Measurements from ENCODE around the gene SF3B5.

The SF3B5 gene

GRCh38 chr6:144143106-144143505 is 47.7 kb upstream of the SF3B5 start:
- H3K9me2 ChIP-seq (ENCODE audit: low read depth, low read length) = no peaks in the 10 kb centered on the region
- H3K4me3 ChIP-seq (ENCODE audit: low read depth, low read length, poor library complexity, severe bottlenecking) = no peak overlapping the region
- no peak overlapping the region for H2AFZ ChIP-seq (ENCODE audit: low read length)
- no peaks in the 10 kb centered on the region for H3K36me3 ChIP-seq (ENCODE audit: insufficient read depth, low read length)
- H3K79me2 ChIP-seq (ENCODE audit: insufficient read depth, low read length) = no peaks in the 10 kb centered on the region
- no peak overlapping the region for H3K27ac ChIP-seq (ENCODE audit: low read depth, low read length, poor library complexity, severe bottlenecking)
- H3K9me3 ChIP-seq (ENCODE audit: low read length) = no peaks in the 10 kb centered on the region
- H3K9ac ChIP-seq (ENCODE audit: low read length) = no peak overlapping the region
- TF ChIP-seq CTCF (IDR thresholded peaks at IDR 0.05; ENCODE audit: low read length) = no peak
- no peak overlapping the region for H3K4me2 ChIP-seq (ENCODE audit: low read length)
- no peaks in the 10 kb centered on the region for H3K27me3 ChIP-seq (ENCODE audit: insufficient read depth, low read length)
- H3K4me1 ChIP-seq (ENCODE audit: insufficient read depth, low read length, severe bottlenecking) = no peaks in the 10 kb centered on the region
- no peaks in the 10 kb centered on the region for H4K20me1 ChIP-seq (ENCODE audit: insufficient read depth, low read length)
- H3F3A ChIP-seq (ENCODE audit: insufficient read depth, low read length) = no peaks in the 10 kb centered on the region

GRCh38 chr6:144141470-144141869 is 46.1 kb upstream of the SF3B5 start:
- H3K27me3 ChIP-seq (ENCODE audit: insufficient read depth, low read length) = no peaks in the 10 kb centered on the region
- H3K4me1 ChIP-seq (ENCODE audit: insufficient read depth, low read length, severe bottlenecking) = no peaks in the 10 kb centered on the region
- H3K9me2 ChIP-seq (ENCODE audit: low read depth, low read length) = no peaks in the 10 kb centered on the region
- H4K20me1 ChIP-seq (ENCODE audit: insufficient read depth, low read length) = no peaks in the 10 kb centered on the region
- no peak overlapping the region for H3K27ac ChIP-seq (ENCODE audit: low read depth, low read length, poor library complexity, severe bottlenecking)
- no peaks in the 10 kb centered on the region for H3K9me3 ChIP-seq (ENCODE audit: low read length)
- H3K9ac ChIP-seq (ENCODE audit: low read length) = no peak overlapping the region
- no peak overlapping the region for H3K4me3 ChIP-seq (ENCODE audit: low read depth, low read length, poor library complexity, severe bottlenecking)
- no peaks in the 10 kb centered on the region for H3K36me3 ChIP-seq (ENCODE audit: insufficient read depth, low read length)
- TF ChIP-seq CTCF (IDR thresholded peaks at IDR 0.05; ENCODE audit: low read length) (no peak), EZH2 (IDR thresholded peaks at IDR 0.05; ENCODE audit: borderline replicate concordance, low read length) (no peak)
- no peaks in the 10 kb centered on the region for H3K79me2 ChIP-seq (ENCODE audit: insufficient read depth, low read length)
- no peaks in the 10 kb centered on the region for H3F3A ChIP-seq (ENCODE audit: insufficient read depth, low read length)
- H3K4me2 ChIP-seq (ENCODE audit: low read length) = no peak overlapping the region
- no peak overlapping the region for H2AFZ ChIP-seq (ENCODE audit: low read length)

- no peaks in the 10 kb centered on the region for H3K4me1 ChIP-seq (ENCODE audit: insufficient read depth, low read length, severe bottlenecking)
- H3K4me3 ChIP-seq (ENCODE audit: low read depth, low read length, poor library complexity, severe bottlenecking) = no peak overlapping the region
- no peak overlapping the region for H3K4me2 ChIP-seq (ENCODE audit: low read length)
- no peak overlapping the region for H3K27ac ChIP-seq (ENCODE audit: low read depth, low read length, poor library complexity, severe bottlenecking)
- no peaks in the 10 kb centered on the region for H3K79me2 ChIP-seq (ENCODE audit: insufficient read depth, low read length)
- no peaks in the 10 kb centered on the region for H3K27me3 ChIP-seq (ENCODE audit: insufficient read depth, low read length)
- TF ChIP-seq CTCF (IDR thresholded peaks at IDR 0.05; ENCODE audit: low read length) (no peak), EZH2 (IDR thresholded peaks at IDR 0.05; ENCODE audit: borderline replicate concordance, low read length) (no peak)
- H2AFZ ChIP-seq (ENCODE audit: low read length) = no peak overlapping the region
- no peaks in the 10 kb centered on the region for H3F3A ChIP-seq (ENCODE audit: insufficient read depth, low read length)
- no peak overlapping the region for H3K9ac ChIP-seq (ENCODE audit: low read length)
- H3K9me2 ChIP-seq (ENCODE audit: low read depth, low read length) = no peaks in the 10 kb centered on the region
- H4K20me1 ChIP-seq (ENCODE audit: insufficient read depth, low read length) = no peaks in the 10 kb centered on the region
- no peaks in the 10 kb centered on the region for H3K36me3 ChIP-seq (ENCODE audit: insufficient read depth, low read length)
- no peaks in the 10 kb centered on the region for H3K9me3 ChIP-seq (ENCODE audit: low read length)
Measured at GRCh38 chr6:144140867-144141266, 45.5 kb upstream of the SF3B5 start.
